Neural cell (in vitro differentiated cells): ENCODE results near the gene ADGRG6. TPM values are rescaled to one million over a fixed set of nuclear protein-coding genes. Genes with fewer than 3 reads are reported as not detected.

Source experiments
- H2AFZ ChIP-seq: fragments of 200-600, 300-800 bp; sonication (generic), shearing (Covaris generic); 2 replicates; pipeline ENCODE4 v1.6.0; 2014; ENCODE audit warnings: low read depth, mild to moderate bottlenecking, antibody characterized with exemption, low read length, moderate library complexity
- H3F3A ChIP-seq: fragments of 200-600 bp; shearing (Covaris generic); 2 replicates; pipeline ENCODE4 v1.6.1; 2016; ENCODE audit warnings: mild to moderate bottlenecking, moderate library complexity, mixed read lengths, antibody characterized with exemption, low read length; ENCODE audit not compliant: insufficient read depth, poor library complexity, severe bottlenecking
- H3K27ac ChIP-seq: fragments of 200-600, 300-800 bp; sonication (generic), shearing (Covaris generic); 2 replicates; pipeline ENCODE4 v1.5.1; 2014; ENCODE audit warnings: mild to moderate bottlenecking, low read length, moderate library complexity
- H3K27me3 ChIP-seq: fragments of 300-800, 200-600 bp; sonication (generic), shearing (Covaris generic); 2 replicates; pipeline ENCODE4 v1.6.0; 2014; ENCODE audit warnings: mild to moderate bottlenecking, low read depth, low read length, moderate library complexity; ENCODE audit not compliant: insufficient read depth
- H3K36me3 ChIP-seq: fragments of 300-800, 200-600 bp; sonication (generic), shearing (Covaris generic); 2 replicates; pipeline ENCODE4 v1.5.1; 2014; ENCODE audit warnings: mild to moderate bottlenecking, antibody characterized with exemption, low read length, moderate library complexity; ENCODE audit not compliant: insufficient read depth
- H3K4me2 ChIP-seq: fragments of 300-800, 200-600 bp; sonication (generic), shearing (Covaris generic); 2 replicates; pipeline ENCODE4 v1.6.0; 2014; ENCODE audit warnings: mild to moderate bottlenecking, low read length
- H3K4me3 ChIP-seq: fragments of 300-800, 200-600 bp; sonication (generic), shearing (Covaris generic); 2 replicates; pipeline ENCODE4 v1.5.1; 2014; ENCODE audit warnings: mild to moderate bottlenecking, low read length, moderate library complexity
- H3K79me2 ChIP-seq: fragments of 200-600 bp; shearing (Covaris generic); replicated peaks from 2 replicates; pipeline ENCODE4 v1.6.0; 2014; ENCODE audit warnings: mild to moderate bottlenecking, low read length, moderate library complexity; ENCODE audit not compliant: insufficient read depth
- H3K9ac ChIP-seq: fragments of 300-800, 200-600 bp; sonication (generic), shearing (Covaris generic); 2 replicates; pipeline ENCODE4 v1.6.1; 2016; ENCODE audit warnings: mild to moderate bottlenecking, low read length, mixed read lengths
- H3K9me2 ChIP-seq: fragments of 200-600 bp; shearing (Covaris generic); 2 replicates; pipeline ENCODE4 v1.6.1; 2016; ENCODE audit warnings: mild to moderate bottlenecking, low read length, mixed read lengths; ENCODE audit not compliant: insufficient read depth
- H3K9me3 ChIP-seq: fragments of 200-600, 300-800 bp; sonication (generic), shearing (Covaris generic); 2 replicates; pipeline ENCODE4 v1.6.1; 2016; ENCODE audit warnings: mild to moderate bottlenecking, mixed run types, low read length, moderate library complexity, mixed read lengths
- H4K20me1 ChIP-seq: fragments of 200-600 bp; shearing (Covaris generic); 2 replicates; pipeline ENCODE4 v1.6.1; 2016; ENCODE audit warnings: mild to moderate bottlenecking, mixed run types; ENCODE audit not compliant: insufficient read depth
- CTCF ChIP-seq: fragments of 450-650 bp; IDR thresholded peaks from 2 replicates; pipeline ENCODE4 v1.5.1; 2014; ENCODE audit warnings: antibody characterized with exemption, mild to moderate bottlenecking, moderate library complexity; ENCODE audit not compliant: poor library complexity, severe bottlenecking
- EP300 ChIP-seq: fragments of 450-650 bp; conservative IDR thresholded peaks from 2 replicates; pipeline ENCODE4 v1.6.1; 2014; ENCODE audit warnings: antibody characterized with exemption, mild to moderate bottlenecking, moderate library complexity; ENCODE audit not compliant: poor library complexity, severe bottlenecking
- EZH2 ChIP-seq: fragments of 200-600, 300-800 bp; shearing (Covaris generic), sonication (generic); IDR thresholded peaks from 2 replicates; pipeline ENCODE4 v1.6.1; 2014; ENCODE audit warnings: antibody characterized with exemption, low read length, borderline replicate concordance, mild to moderate bottlenecking; ENCODE audit not compliant: insufficient read depth, poor library complexity, severe bottlenecking
- MXI1 ChIP-seq: fragments of 450-650 bp; conservative IDR thresholded peaks from 2 replicates; pipeline ENCODE4 v1.6.1; 2014; ENCODE audit warnings: antibody characterized with exemption, mild to moderate bottlenecking; ENCODE audit not compliant: poor library complexity, severe bottlenecking
- POLR2AphosphoS5 ChIP-seq: IDR thresholded peaks from 2 replicates; pipeline ENCODE4 v1.6.1; 2012
- RAD21 ChIP-seq: fragments of 450-650 bp; conservative IDR thresholded peaks from 2 replicates; pipeline ENCODE4 v1.6.1; 2014; ENCODE audit warnings: antibody characterized with exemption, mild to moderate bottlenecking, moderate library complexity
- REST ChIP-seq: IDR thresholded peaks from 2 replicates; pipeline ENCODE4 v1.6.1; 2012; ENCODE audit warnings: borderline replicate concordance
- SMC3 ChIP-seq: fragments of 450-650 bp; conservative IDR thresholded peaks from 2 replicates; pipeline ENCODE4 v1.6.1; 2014; ENCODE audit warnings: antibody characterized with exemption, mild to moderate bottlenecking, moderate library complexity; ENCODE audit not compliant: poor library complexity
- TAF1 ChIP-seq: IDR thresholded peaks from 2 replicates; pipeline ENCODE4 v1.6.1; 2012; ENCODE audit warnings: low read depth
- polyA plus RNA-seq: library from polyadenylated mRNA; depleted of rRNA; stranded (reverse); fragments of >200 nt; gene quantifications from 2 replicates; pipeline ENCODE4 v1.2.3, GENCODE V29; 2014

ADGRG6 gene
- polyA plus RNA-seq, 1 donor from 2014 or later, result 0.37 TPM

GRCh38 chr6:142361779-142362750 is 60.3 kb downstream of the ADGRG6 start:
- Histone ChIP-seq H3K9me2 (no peaks in the 10 kb centered on the region), H3K9ac (no peak overlapping the region), H4K20me1 (no peaks in the 10 kb centered on the region), H2AFZ (no peak overlapping the region), H3K27ac (no peak overlapping the region), H3K9me3 (no peaks in the 10 kb centered on the region), H3K27me3 (no peaks in the 10 kb centered on the region), H3K79me2 (no peaks in the 10 kb centered on the region), H3K4me3 (no peak overlapping the region), H3K36me3 (no peaks in the 10 kb centered on the region), H3K4me2 (no peak overlapping the region), H3F3A (no peaks in the 10 kb centered on the region)
- no peak for TF ChIP-seq MXI1
- no peak for TF ChIP-seq REST
- no peak for TF ChIP-seq RAD21
- no peak for TF ChIP-seq SMC3
- TF ChIP-seq POLR2AphosphoS5, result no peak

- Histone ChIP-seq H3K4me3 (no peak overlapping the region), H4K20me1 (no peaks in the 10 kb centered on the region), H3K79me2 (no peaks in the 10 kb centered on the region), H3K9ac (no peak overlapping the region), H3K4me2 (no peak overlapping the region), H3K36me3 (no peaks in the 10 kb centered on the region), H2AFZ (no peak overlapping the region), H3F3A (no peaks in the 10 kb centered on the region), H3K9me2 (no peaks in the 10 kb centered on the region), H3K27me3 (no peaks in the 10 kb centered on the region), H3K27ac (no peak overlapping the region), H3K9me3 (no peaks in the 10 kb centered on the region)
- TF ChIP-seq MXI1, result no peak
- TF ChIP-seq RAD21, result no peak
- no peak for TF ChIP-seq POLR2AphosphoS5
- TF ChIP-seq TAF1, result no peak
- TF ChIP-seq EP300, result no peak
- no peak for TF ChIP-seq SMC3
- TF ChIP-seq EZH2, result no peak
Observed at GRCh38 chr6:142367061-142367460, 65.3 kb downstream of the ADGRG6 start.

GRCh38 chr6:142367501-142368018 is 65.8 kb downstream of the ADGRG6 start:
- H3K27ac ChIP-seq, result no peak overlapping the region
- H3K4me3 ChIP-seq, result no peak overlapping the region
- no peaks in the 10 kb centered on the region for H3K9me2 ChIP-seq
- H3K27me3 ChIP-seq, result no peaks in the 10 kb centered on the region
- no peaks in the 10 kb centered on the region for H3K36me3 ChIP-seq
- H3K9ac ChIP-seq, result no peak overlapping the region
- no peaks in the 10 kb centered on the region for H3K9me3 ChIP-seq
- no peaks in the 10 kb centered on the region for H4K20me1 ChIP-seq
- H2AFZ ChIP-seq, result no peak overlapping the region
- H3F3A ChIP-seq, result no peaks in the 10 kb centered on the region
- H3K79me2 ChIP-seq, result no peaks in the 10 kb centered on the region
- TF ChIP-seq EZH2 (no peak), REST (no peak), SMC3 (no peak), MXI1 (no peak), EP300 (no peak), POLR2AphosphoS5 (no peak), RAD21 (no peak), CTCF (no peak), TAF1 (no peak)
- no peak overlapping the region for H3K4me2 ChIP-seq
